H1 (cell line): Measurements from ENCODE around the gene DIDO1. TPM values are rescaled to one million over a fixed set of nuclear protein-coding genes. Genes with fewer than 3 reads are reported as not detected.

ENCODE experiments used
- CTCF ChIA-PET: fragments of 300-600 bp; sonication (Branson Sonifier 250); formaldehyde crosslinking; loops from one replicate; lab custom pipeline; 2021; ENCODE audit not compliant: partially characterized antibody; lab: Charles Lee
- POLR2A ChIA-PET: fragments of 300-600 bp; sonication (Branson Sonifier 250); formaldehyde crosslinking; loops from one replicate; lab custom pipeline; 2021; ENCODE audit warnings: inconsistent platforms; ENCODE audit not compliant: partially characterized antibody; lab: Charles Lee
- DNase-seq, 2 experiments: peaks; one replicate each; pipeline versions ENCODE4 v3.0.0 to v3.0.0-alpha.2; 2010 to 2022; ENCODE audit warnings: low spot score in 2 of 2, low read depth in 1 of 2, mixed read lengths in 1 of 2
- FAIRE-seq: peaks from 2 replicates; lab custom pipeline; 2011; peaks lifted over from hg19 to GRCh38; lab: Jason Lieb, UNC
- H2AFZ ChIP-seq: 2 replicates; pipeline ENCODE4 v1.8.1; 2012; ENCODE audit warnings: low read length, inconsistent platforms
- H2AK5ac ChIP-seq: 2 replicates; pipeline ENCODE4 v1.6.1; 2013; ENCODE audit warnings: low read depth, low read length
- H2BK120ac ChIP-seq: replicated peaks from 2 replicates; pipeline ENCODE3; 2013; ENCODE audit warnings: low read depth, low read length, inconsistent platforms
- H2BK12ac ChIP-seq: 2 replicates; pipeline ENCODE4 v1.6.1; 2013; ENCODE audit warnings: low read depth, low read length
- H2BK15ac ChIP-seq: 2 replicates; pipeline ENCODE4 v1.6.1; 2013; ENCODE audit warnings: low read length
- H2BK20ac ChIP-seq: 2 replicates; pipeline ENCODE4 v1.6.1; 2013; ENCODE audit warnings: low read length
- H2BK5ac ChIP-seq: 2 replicates; pipeline ENCODE4 v1.6.1; 2013; ENCODE audit warnings: low read depth, low read length
- H3K14ac ChIP-seq: 2 replicates; pipeline ENCODE4 v1.6.1; 2013; ENCODE audit warnings: inconsistent platforms; ENCODE audit not compliant: insufficient read length
- H3K18ac ChIP-seq: 2 replicates; pipeline ENCODE4 v1.6.1; 2013; ENCODE audit warnings: low read length; ENCODE audit errors: extremely low read depth
- H3K23ac ChIP-seq: 2 replicates; pipeline ENCODE4 v1.6.1; 2013; ENCODE audit warnings: inconsistent platforms; ENCODE audit not compliant: insufficient read length
- H3K23me2 ChIP-seq: 2 replicates; pipeline ENCODE4 v1.6.1; 2013; ENCODE audit warnings: low read depth, low read length
- H3K27ac ChIP-seq: 2 replicates; pipeline ENCODE4 v1.6.1; 2011; ENCODE audit warnings: low read depth, low read length, inconsistent platforms
- H3K27me3 ChIP-seq, 4 experiments: replicated peaks in 1 of 4; 1 replicate in 1 of 4; 2 replicates in 3 of 4; pipeline versions ENCODE4 v1.6.1 to v1.8.1; 2011 to 2013; ENCODE audit warnings: low read length in 3 of 4, mild to moderate bottlenecking in 3 of 4, inconsistent platforms in 2 of 4, mixed read lengths in 2 of 4, moderate library complexity in 1 of 4; ENCODE audit not compliant: control insufficient read depth in 3 of 4, insufficient read depth in 3 of 4; ENCODE audit errors: extremely low read depth in 1 of 4
- H3K36me3 ChIP-seq, 4 experiments: 2 replicates each; pipeline versions ENCODE4 v1.6.1 to v1.8.1; 2011 to 2013; ENCODE audit warnings: mild to moderate bottlenecking in 4 of 4, low read length in 3 of 4, moderate library complexity in 2 of 4, control low read depth in 1 of 4, inconsistent platforms in 1 of 4; ENCODE audit not compliant: insufficient read depth in 4 of 4, control insufficient read depth in 2 of 4
- H3K4ac ChIP-seq: replicated peaks from 2 replicates; pipeline ENCODE3; 2013; ENCODE audit warnings: low read length, low read depth, mixed read lengths, inconsistent platforms; ENCODE audit not compliant: insufficient read length
- H3K4me1 ChIP-seq, 4 experiments: replicated peaks in 1 of 4; 1 replicate in 1 of 4; 2 replicates in 3 of 4; pipeline versions ENCODE4 v1.6.1 to v1.8.1; 2011 to 2013; ENCODE audit warnings: low read length in 3 of 4, inconsistent platforms in 2 of 4, mixed read lengths in 1 of 4; ENCODE audit not compliant: insufficient read depth in 4 of 4, control insufficient read depth in 3 of 4
- H3K4me2 ChIP-seq, 2 experiments: 2 replicates each; pipeline versions ENCODE4 v1.6.1 to v1.8.1; 2011 to 2013; ENCODE audit warnings: low read depth in 2 of 2, low read length in 2 of 2, control low read depth in 1 of 2, inconsistent platforms in 1 of 2, mild to moderate bottlenecking in 1 of 2; ENCODE audit not compliant: insufficient read depth in 1 of 2
- H3K4me3 ChIP-seq, 4 experiments: fragments of 200-600, 300-600 bp in 1 of 4; sonication (generic), shearing (Covaris generic), sonication (Bioruptor Twin) in 1 of 4; 2 replicates each; pipeline versions ENCODE4 v1.5.1 to v1.8.1; 2011 to 2016; ENCODE audit warnings: low read length in 4 of 4, low read depth in 3 of 4, control low read depth in 2 of 4, inconsistent platforms in 2 of 4, mild to moderate bottlenecking in 2 of 4, mixed read lengths in 1 of 4, moderate library complexity in 1 of 4; ENCODE audit not compliant: insufficient read depth in 2 of 4; ENCODE audit errors: extremely low read depth in 1 of 4
- H3K56ac ChIP-seq: replicated peaks from 2 replicates; pipeline ENCODE3; 2013; ENCODE audit warnings: low read depth, mild to moderate bottlenecking, mixed read lengths, low read length, inconsistent platforms; ENCODE audit not compliant: insufficient read length
- H3K79me1 ChIP-seq: 2 replicates; pipeline ENCODE4 v1.6.1; 2013; ENCODE audit warnings: low read depth, low read length, control low read depth
- H3K79me2 ChIP-seq, 2 experiments: 2 replicates each; pipeline versions ENCODE4 v1.6.1 to v1.8.1; 2012 to 2013; ENCODE audit warnings: low read length in 2 of 2, mild to moderate bottlenecking in 2 of 2, inconsistent platforms in 1 of 2; ENCODE audit not compliant: insufficient read depth in 2 of 2, control insufficient read depth in 1 of 2
- H3K9ac ChIP-seq, 4 experiments: replicated peaks in 1 of 4; 1 replicate in 1 of 4; 2 replicates in 3 of 4; pipeline versions ENCODE4 v1.6.1 to v1.8.1; 2011 to 2013; ENCODE audit warnings: low read depth in 3 of 4, low read length in 3 of 4, control low read depth in 2 of 4, mild to moderate bottlenecking in 2 of 4, moderate library complexity in 2 of 4, inconsistent platforms in 1 of 4; ENCODE audit errors: extremely low read depth in 1 of 4
- H3K9me3 ChIP-seq, 2 experiments: 2 replicates each; pipeline versions ENCODE4 v1.6.1 to v1.8.1; 2012 to 2013; ENCODE audit warnings: mild to moderate bottlenecking in 2 of 2, moderate library complexity in 2 of 2, control low read depth in 1 of 2, inconsistent platforms in 1 of 2, low read depth in 1 of 2, low read length in 1 of 2, mixed read lengths in 1 of 2; ENCODE audit not compliant: insufficient read depth in 2 of 2
- H4K20me1 ChIP-seq, 2 experiments: replicated peaks in 1 of 2; 2 replicates each; pipeline versions ENCODE3 to v1.8.1; 2011 to 2013; ENCODE audit warnings: inconsistent platforms in 2 of 2, low read length in 2 of 2, mild to moderate bottlenecking in 1 of 2; ENCODE audit not compliant: insufficient read depth in 2 of 2, control insufficient read depth in 1 of 2
- H4K5ac ChIP-seq: 2 replicates; pipeline ENCODE4 v1.6.1; 2013; ENCODE audit warnings: low read length, low read depth, mixed read lengths, inconsistent platforms; ENCODE audit not compliant: insufficient read length
- H4K8ac ChIP-seq: 2 replicates; pipeline ENCODE4 v1.8.0; 2013; ENCODE audit warnings: mild to moderate bottlenecking, moderate library complexity, low read length, inconsistent platforms; ENCODE audit not compliant: insufficient read depth; ENCODE audit errors: extremely low read depth
- H4K91ac ChIP-seq: replicated peaks from 2 replicates; pipeline ENCODE3; 2013; ENCODE audit warnings: low read length, mixed read lengths, inconsistent platforms; ENCODE audit not compliant: insufficient read length
- CHD1 ChIP-seq: IDR thresholded peaks from 2 replicates; pipeline ENCODE4 v1.6.1; 2012; ENCODE audit warnings: low read depth, low read length, improper control_type of control experiment
- CHD2 ChIP-seq: IDR thresholded peaks from 2 replicates; pipeline ENCODE4 v1.6.1; 2012; ENCODE audit warnings: low read length, improper control_type of control experiment
- EP300 ChIP-seq, 2 experiments: IDR thresholded peaks; 1 replicate in 1 of 2; 2 replicates in 1 of 2; pipeline ENCODE4 v1.6.1; 2011 to 2012; ENCODE audit warnings: low read depth in 2 of 2, low read length in 2 of 2, mild to moderate bottlenecking in 2 of 2, borderline replicate concordance in 1 of 2, inconsistent platforms in 1 of 2, moderate library complexity in 1 of 2
- GTF2F1 ChIP-seq: IDR thresholded peaks from 2 replicates; pipeline ENCODE4 v1.6.1; 2012; ENCODE audit warnings: low read depth, low read length, improper control_type of control experiment, borderline replicate concordance
- JUN ChIP-seq: IDR thresholded peaks from 2 replicates; pipeline ENCODE4 v1.6.1; 2011; ENCODE audit warnings: low read depth, mild to moderate bottlenecking, improper control_type of control experiment, low read length
- JUND ChIP-seq: IDR thresholded peaks from 2 replicates; pipeline ENCODE4 v1.6.1; 2011; ENCODE audit warnings: mild to moderate bottlenecking, improper control_type of control experiment, low read length
- SP2 ChIP-seq: IDR thresholded peaks from 2 replicates; pipeline ENCODE4 v1.6.1; 2012; ENCODE audit warnings: mild to moderate bottlenecking, low read length, inconsistent platforms
- SP4 ChIP-seq: IDR thresholded peaks from 2 replicates; pipeline ENCODE4 v1.6.1; 2012; ENCODE audit warnings: low read length, inconsistent platforms
- SRF ChIP-seq: IDR thresholded peaks from 2 replicates; pipeline ENCODE4 v1.6.1; 2011; ENCODE audit warnings: mild to moderate bottlenecking, low read depth, low read length, moderate library complexity
- WGBS, 2 experiments: shearing (Covaris generic) in 1 of 2; methylation state at CpG; one replicate each; pipeline versions ENCODE4 v1.1.6 to v1.1.7; 2013 to 2015; ENCODE audit warnings: low lambda C conversion rate in 2 of 2, mixed read lengths in 2 of 2, inconsistent platforms in 1 of 2, low coverage in 1 of 2, missing lambda C conversion rate in 1 of 2; ENCODE audit not compliant: insufficient replicate concordance in 2 of 2, insufficient coverage in 1 of 2, insufficient read length in 1 of 2; ENCODE audit errors: extremely low coverage in 1 of 2, missing lambda C conversion rate in 1 of 2; 5-methylcytosine and 5-hydroxymethylcytosine counted together
- polyA plus RNA-seq, 7 experiments: library from polyadenylated mRNA; depleted of rRNA in 3 of 7; stranded (reverse) in 5 of 7; unstranded in 2 of 7; fragments of >200 nt in 5 of 7; fragments of 200-250 nt in 2 of 7; gene quantifications; 1 replicate in 5 of 7; 2 replicates in 1 of 7; 4 replicates in 1 of 7; pipeline versions ENCODE4 v1.2.1 to v1.2.3, GENCODE V29; 2011 to 2013; ENCODE audit warnings: missing spikeins in 2 of 7, mixed read lengths in 2 of 7
- total RNA-seq: library from RNA; stranded (reverse); fragmentation: NEBNext Ultra II Directional; extraction: Animal tissue kit (Norgen Biotek cat#: 25700); gene quantifications from 2 replicates; pipeline ENCODE4 v1.2.1, GENCODE V29; 2021

Gene DIDO1
- total and polyA plus RNA-seq, 2 of the 8 experiments (the other 6 are each of a cell fraction or from before 2014, with no cell fraction given) = 53.6 to 82.8 TPM

DNA sequence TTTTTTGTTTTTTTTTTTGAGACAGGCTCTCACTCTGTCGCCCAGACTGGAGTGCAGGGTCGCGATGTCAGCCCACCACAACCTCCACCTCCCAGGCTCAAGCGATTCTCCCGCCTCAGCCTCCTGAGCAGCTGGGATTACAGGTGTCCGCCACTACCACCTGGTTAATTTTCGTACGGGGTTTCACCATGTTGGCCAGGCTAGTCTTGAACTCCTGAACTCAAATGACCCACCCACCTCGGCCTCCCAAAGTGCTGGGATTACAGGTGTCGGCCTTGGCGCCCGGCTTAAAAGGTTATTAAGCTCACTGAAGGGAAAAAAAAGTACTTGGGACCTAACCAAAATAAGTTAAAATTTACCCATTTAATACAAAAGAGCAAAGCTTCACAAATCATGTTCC, 66.6 kb downstream of the DIDO1 start:
- TF ChIP-seq SP4 (no peak), CHD1 (no peak), JUND (no peak), CHD2 (no peak), JUN (no peak), SRF (no peak), GTF2F1 (no peak), SP2 (no peak), EP300 (IDR thresholded peaks at IDR 0.05; ENCODE audit: borderline replicate concordance in 1 of 2, low read depth in 2 of 2, low read length in 2 of 2) (no peak)
- no peak overlapping the region for H4K5ac ChIP-seq
- ChIA-PET POLR2A (interaction anchor here (1.3 kb wide), 1 partner anchor 25 kb away, joined by 3 read pairs; no protein-coding TSS in a partner anchor), CTCF (interaction anchor here (0.8 to 1.1 kb wide), 2 partner anchors 12 to 1083 kb away, joined by 3 read pairs; no protein-coding TSS in a partner anchor)
- H3K4me2 ChIP-seq = peak overlapping the region in 1 of 2 experiments; percentile 95; a peak in 2 of 4 replicates
- no peak overlapping the region for H3K56ac ChIP-seq
- H4K20me1 ChIP-seq = peaks cover 0 to 11% of the 10 kb centered on the region in 2 experiments
- H3K9ac ChIP-seq = no peak overlapping the region
- H3K18ac ChIP-seq = no peak overlapping the region
- H3K9me3 ChIP-seq = no peaks in the 10 kb centered on the region; a peak in 1 of 4 replicates
- no peak overlapping the region for H2BK15ac ChIP-seq
- H4K8ac ChIP-seq = no peak overlapping the region
- no peak overlapping the region for H2AFZ ChIP-seq
- H3K14ac ChIP-seq = no peak overlapping the region
- peaks cover 5% of the 10 kb centered on the region; the same call in 1 of the 2 replicates for H3K79me1 ChIP-seq
- WGBS, 2 experiments = 92% methylated on average over 12 of the region's 12 CpGs; no CpG with 5 or more reads in 1 of the 2 experiments
- H2AK5ac ChIP-seq = no peak overlapping the region
- peaks cover 5 to 12% (median 9%) of the 10 kb centered on the region in 4 experiments; a peak in 7 of 8 replicates for H3K36me3 ChIP-seq
- H3K79me2 ChIP-seq = peaks cover 0 to 14% of the 10 kb centered on the region in 2 experiments; a peak in 2 of 4 replicates
- no peak overlapping the region for H3K4ac ChIP-seq
- peaks cover 8% of the 10 kb centered on the region; the same call in 1 of the 2 replicates for H3K23me2 ChIP-seq
- peaks cover 0 to 7% (median 4%) of the 10 kb centered on the region in 4 experiments; a peak in 5 of 7 replicates for H3K27me3 ChIP-seq
- H2BK20ac ChIP-seq = no peak overlapping the region
- H2BK12ac ChIP-seq = no peak overlapping the region
- H3K4me1 ChIP-seq = peaks cover 3 to 18% (median 13%) of the 10 kb centered on the region in 4 experiments
- H3K23ac ChIP-seq = no peak overlapping the region
- no peak overlapping the region for H3K27ac ChIP-seq
- no peak for DNase-seq
- H2BK5ac ChIP-seq = no peak overlapping the region
- no peak overlapping the region for H4K91ac ChIP-seq
- H3K4me3 ChIP-seq = peak overlapping the region in 2 of 4 experiments; percentile 45 to 60; a peak in 3 of 8 replicates
- no peak for FAIRE-seq
- no peak overlapping the region for H2BK120ac ChIP-seq
